ENCODE measurements around the gene RRP15.

DNA sequence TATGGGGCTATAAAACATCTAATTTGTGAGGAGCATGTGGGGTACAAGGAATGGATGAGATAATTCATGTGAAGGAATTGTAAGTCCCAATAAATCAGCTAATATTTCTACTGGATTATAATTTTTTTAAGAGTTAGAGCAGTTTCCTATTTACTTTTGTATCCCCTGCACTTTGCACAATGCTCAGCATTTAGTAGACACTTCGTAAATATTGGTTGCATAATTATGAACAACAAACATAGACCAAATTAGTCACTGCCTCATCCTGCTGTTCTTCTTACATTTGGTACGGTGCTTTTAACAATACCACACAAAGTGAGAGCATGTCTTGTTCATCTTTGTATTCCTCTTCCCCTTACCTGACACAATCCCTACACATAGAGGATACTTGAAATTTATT lies 27.1 kb upstream of the RRP15 start:
- TF ChIP-seq, protein P1, sequence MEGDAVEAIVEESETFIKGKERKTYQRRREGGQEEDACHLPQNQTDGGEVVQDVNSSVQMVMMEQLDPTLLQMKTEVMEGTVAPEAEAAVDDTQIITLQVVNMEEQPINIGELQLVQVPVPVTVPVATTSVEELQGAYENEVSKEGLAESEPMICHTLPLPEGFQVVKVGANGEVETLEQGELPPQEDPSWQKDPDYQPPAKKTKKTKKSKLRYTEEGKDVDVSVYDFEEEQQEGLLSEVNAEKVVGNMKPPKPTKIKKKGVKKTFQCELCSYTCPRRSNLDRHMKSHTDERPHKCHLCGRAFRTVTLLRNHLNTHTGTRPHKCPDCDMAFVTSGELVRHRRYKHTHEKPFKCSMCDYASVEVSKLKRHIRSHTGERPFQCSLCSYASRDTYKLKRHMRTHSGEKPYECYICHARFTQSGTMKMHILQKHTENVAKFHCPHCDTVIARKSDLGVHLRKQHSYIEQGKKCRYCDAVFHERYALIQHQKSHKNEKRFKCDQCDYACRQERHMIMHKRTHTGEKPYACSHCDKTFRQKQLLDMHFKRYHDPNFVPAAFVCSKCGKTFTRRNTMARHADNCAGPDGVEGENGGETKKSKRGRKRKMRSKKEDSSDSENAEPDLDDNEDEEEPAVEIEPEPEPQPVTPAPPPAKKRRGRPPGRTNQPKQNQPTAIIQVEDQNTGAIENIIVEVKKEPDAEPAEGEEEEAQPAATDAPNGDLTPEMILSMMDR (conservative IDR thresholded peaks at IDR 0.05; ENCODE audit: low read length) = no peak
- TF ChIP-seq EZH2phosphoT487 (IDR thresholded peaks at IDR 0.05; ENCODE audit: borderline replicate concordance) = no peak
